HG03571 (cell line): ENCODE results near the gene KCNS1.

ENCODE experiments used
- ATAC-seq: cut with Tn5 transposase; IDR thresholded peaks from one replicate; pipeline ENCODE4 v1.9.1; 2021; ENCODE audit not compliant: unreplicated experiment

The KCNS1 gene

DNA sequence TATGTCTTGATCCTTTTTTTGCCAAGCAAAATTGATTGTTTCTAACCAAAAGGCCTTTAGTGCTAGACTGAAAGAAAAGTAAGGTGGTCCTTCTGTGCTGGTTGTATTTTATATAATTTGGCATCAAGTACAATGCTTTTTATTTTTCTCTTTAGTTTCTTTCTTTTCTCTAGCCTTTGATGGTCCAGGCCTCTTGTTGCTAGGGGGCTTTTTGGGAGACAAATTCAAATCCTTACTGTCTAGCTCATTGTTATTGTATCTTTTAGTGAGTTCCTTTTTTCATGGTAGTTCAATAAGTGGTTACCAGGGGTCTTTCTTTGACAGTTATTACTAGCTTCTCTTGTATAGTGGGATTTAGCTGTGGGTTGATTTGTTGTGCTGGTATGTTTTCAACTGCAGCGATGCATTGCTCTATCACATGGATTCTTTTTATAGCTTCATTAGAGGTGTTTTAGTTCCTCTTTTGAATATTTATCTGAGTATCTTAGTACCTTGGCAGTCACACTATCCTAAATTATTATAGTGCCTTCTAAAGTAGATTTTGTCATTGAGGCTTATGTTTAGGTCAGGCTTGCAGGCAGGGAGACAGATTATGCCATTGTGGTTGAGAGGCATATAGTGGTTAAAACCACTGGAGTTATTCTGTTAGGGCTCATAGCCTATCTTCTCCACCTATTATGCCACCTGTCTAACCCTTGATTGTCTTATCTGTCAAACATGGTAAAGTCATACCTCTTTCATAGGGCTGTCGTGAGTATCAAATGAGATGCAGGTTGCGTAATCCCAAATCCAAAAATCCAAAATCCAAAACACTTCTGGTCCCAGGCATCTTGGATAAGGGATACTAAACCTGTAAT lies 49.5 kb downstream of the KCNS1 start:
- ATAC-seq = no peak

DNA sequence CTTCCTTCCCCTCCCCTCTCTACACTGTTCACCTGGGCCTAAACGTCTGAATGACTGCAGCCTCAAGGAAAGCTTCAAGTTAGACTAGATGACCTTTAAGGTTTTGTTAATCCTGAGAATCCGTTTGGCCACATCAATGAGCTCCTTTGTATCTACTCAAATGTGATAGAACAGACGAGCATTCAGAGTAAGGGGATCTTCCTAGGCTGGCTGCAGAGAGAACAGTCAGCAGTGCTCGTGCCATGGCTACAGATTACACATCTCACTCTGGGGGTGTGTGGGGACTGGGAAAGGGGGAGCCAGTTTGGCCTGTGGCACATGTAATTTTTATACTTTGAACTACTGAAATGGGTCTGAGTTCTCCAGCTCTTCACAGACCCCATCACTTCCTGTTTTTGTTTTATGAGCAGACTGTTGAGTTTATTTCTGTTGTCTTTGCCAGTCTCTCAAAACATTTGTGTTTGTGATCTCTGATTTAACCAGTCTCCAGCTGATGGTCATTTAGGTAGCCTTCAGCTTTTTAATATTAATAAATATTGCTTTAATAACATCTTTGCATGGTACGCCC lies 50.9 kb downstream of the KCNS1 start:
- no peak for ATAC-seq

DNA sequence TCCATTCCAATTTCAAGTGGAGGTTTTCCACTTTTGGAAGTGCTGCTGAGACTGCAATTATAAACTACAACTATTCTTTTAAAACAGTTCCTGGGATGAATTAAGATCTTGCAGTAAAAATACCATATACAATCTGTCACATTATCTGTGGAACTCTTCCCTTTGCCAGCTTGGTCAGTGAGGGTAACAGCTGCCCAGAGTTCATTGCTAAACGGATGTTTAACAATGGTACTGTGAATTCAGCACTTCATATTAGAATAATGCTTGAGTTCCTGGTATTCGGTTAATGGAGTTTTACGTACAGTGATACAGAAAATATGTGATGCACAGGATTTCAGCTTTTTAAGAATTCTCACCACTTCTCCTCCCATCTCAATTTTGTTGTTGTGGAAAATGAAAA lies 51.5 kb downstream of the KCNS1 start:
- no peak for ATAC-seq

- ATAC-seq = no peak
Observed at GRCh38 chr20:45047581-45048119, 53.3 kb downstream of the KCNS1 start.

DNA sequence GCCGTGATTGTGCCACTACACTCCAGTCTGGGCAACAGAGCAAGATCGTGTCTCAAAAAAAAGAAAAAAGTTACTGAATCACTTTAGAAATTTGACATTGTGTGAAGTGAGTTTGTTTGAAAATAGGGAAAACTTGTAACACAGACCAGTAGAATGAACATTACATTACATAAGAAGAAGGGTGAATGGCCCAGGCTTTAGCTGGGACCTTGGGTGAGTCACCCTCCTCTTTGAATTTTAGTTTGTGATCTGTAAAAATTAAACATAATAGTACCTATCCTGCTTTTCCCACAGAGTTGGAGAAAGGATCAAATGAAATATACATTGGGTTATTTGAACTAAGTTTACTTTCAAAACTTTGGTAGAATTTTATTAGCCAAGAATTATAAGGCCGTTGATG lies 56.3 kb downstream of the KCNS1 start:
- ATAC-seq = no peak

- ATAC-seq = no peak
Observed at GRCh38 chr20:45044084-45044573, 56.8 kb downstream of the KCNS1 start.

GRCh38 chr20:45042978-45043377 lies 57.9 kb downstream of the KCNS1 start:
- ATAC-seq = no peak
